Stimulated activated naive CD4-positive, alpha-beta T cell treated with Interleukin-2 at 50 U/mL for 16 hours (primary cell): ENCODE measurements around the gene ZFP2.
A peak's percentile ranks its signal among the peaks of the same experiment; 100 is the strongest.
"Not testable (repeated sequence)": the region's sequence is repeated elsewhere in the genome, so short reads cannot be mapped to it uniquely, and the experiment has no call there.

ENCODE experiments used
- DNase-seq: peaks from one replicate; lab custom pipeline; 2025; lab: John Stamatoyannopoulos, UW

The ZFP2 gene

GRCh38 chr5:178895615-178896571, at the start of gene ZFP2:
Gene ZFP2 (plus strand): TSS chr5:178895913. CDS start chr5:178931314, 35,401 bp downstream.
- no peak for DNase-seq

DNA sequence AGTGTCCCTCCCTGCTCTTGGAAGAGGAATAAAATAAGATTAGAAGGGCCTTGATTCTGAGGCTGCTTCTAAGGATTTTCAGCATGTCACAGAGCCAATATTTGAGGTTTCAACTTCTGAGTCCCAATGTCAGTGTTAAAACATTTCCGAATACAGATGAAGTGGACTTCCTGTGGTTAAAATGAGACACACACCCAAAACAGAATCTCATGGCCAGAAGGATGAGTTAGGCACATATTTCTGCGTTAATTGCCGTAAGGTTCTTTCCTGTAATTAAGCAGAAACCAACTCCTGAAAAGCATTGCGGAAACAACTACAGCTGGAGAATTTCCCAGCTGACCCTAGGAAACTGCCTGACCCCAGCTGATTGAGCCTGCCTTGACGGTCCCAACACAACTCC, 46.4 kb upstream of the ZFP2 start:
- DNase-seq, result no peak

DNA sequence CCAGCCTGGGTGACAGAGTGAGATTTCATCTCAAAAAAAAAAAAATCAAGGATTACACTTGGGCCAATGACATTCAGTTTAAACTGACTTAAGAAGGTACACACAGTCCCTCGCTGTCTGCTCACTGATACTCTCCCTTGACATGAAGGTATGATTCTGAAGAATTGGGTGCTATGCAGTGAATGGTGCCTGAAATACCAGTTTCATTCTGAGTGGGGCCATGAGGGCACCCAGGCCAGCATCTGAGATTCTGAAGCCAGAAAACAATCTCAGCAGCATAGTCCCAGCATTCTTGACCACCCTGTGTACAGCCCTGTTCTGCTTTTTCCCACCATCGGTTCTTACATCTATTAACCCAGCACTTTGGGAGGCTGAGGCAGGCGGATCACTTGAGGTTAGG, 43.8 kb upstream of the ZFP2 start:
- DNase-seq, result no peak

DNA sequence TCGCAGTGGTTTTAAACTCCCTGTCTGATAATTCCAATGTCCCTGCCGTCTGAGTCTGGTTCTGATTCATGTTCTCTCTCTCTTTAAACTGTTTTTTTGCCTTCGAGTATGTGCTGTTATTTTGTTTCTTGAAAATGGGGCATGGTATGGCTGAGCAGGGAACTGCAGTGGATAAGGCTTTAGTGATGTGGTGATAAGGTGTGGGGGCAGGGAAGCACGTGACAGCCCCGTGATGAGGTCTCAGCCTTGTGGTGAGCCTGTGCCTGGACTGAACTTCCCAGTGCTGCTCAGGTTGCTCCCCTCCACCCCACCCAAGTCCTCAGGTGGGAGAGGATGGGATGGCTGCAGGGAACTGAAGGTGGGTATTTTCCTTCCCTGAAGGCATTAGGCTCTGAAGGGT, 41.4 kb upstream of the ZFP2 start:
- no peak for DNase-seq

DNA sequence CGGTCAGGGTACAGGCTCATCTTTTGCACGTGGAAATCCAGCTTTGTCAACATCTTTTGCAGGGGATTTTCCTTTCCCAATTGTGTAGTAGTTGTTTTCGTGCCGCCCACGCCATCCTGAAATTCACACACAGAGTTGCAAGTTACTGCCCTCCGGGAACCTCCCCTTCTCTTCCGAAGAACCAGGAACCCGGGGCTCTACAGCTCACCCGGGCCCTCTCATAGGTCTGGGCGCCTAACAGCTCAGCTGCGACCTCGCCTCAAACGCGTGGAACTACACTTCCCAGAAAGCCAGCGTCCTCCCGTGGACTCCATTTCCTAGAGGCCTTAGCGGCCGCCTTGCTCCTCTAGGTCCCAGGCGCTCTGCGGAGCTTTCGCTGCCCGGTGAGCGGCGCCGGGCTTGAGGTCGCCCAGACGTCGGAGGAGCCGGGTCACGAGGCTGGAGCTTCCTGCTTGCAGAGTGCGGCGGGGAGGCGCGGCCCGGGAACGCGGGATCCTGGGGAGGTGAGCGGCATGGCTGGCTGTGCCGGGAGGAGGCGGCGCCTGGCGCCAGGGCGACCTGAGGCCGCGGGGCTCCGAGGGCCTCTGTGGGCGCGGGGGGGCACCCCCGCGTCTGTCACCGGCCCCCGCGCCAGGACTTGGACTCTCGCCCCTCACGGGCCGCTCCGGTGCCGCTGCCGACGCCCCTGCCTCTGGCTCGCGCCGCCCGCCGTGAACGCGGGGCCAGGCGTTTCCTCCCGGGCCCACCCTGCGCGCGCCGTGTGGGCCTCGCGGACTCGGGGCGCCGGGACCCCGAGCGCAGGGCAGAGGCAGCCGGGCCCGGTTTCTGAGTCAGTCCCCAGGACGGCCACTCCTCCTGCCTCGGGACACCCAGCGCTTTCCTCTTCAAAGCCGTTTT, 35.8 kb upstream of the ZFP2 start, which contains the start of gene ZNF354B:
Gene ZNF354B (plus strand): TSS at position 329 of the 897 bp plus-strand sequence. CDS start 1,095 bp downstream, outside the sequence.
- peak; percentile 82 for DNase-seq

DNA sequence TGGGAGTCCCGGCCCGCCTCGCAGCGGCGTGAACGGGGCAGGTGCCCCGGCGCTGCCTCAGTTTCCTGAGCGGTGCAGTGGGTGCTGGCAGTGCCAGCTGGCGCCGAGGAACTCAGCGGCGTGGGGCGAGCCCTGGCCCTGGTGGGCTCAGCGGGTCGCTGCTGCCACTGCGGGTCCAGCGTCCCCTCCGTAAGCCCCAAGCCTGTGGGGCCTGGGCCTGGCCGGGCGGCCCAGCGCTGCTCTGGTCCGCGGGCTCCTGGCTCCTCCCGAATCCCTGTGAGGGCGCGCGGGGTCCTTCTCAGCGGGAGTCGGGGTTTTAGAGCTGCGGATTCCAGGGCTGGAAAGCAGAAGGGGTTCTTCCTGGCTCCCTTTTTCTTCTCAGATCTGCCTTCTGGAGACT, 35.1 kb upstream of the ZFP2 start:
- DNase-seq, result not testable (repeated sequence)

- DNase-seq, result no peak
Observed at GRCh38 chr5:178861627-178862026, 34.1 kb upstream of the ZFP2 start.

- no peak for DNase-seq
Observed at GRCh38 chr5:178866946-178867345, 28.8 kb upstream of the ZFP2 start.

- no peak for DNase-seq
Observed at GRCh38 chr5:178869577-178869976, 26.1 kb upstream of the ZFP2 start.

GRCh38 chr5:178870411-178870810, 25.3 kb upstream of the ZFP2 start:
- no peak for DNase-seq

DNA sequence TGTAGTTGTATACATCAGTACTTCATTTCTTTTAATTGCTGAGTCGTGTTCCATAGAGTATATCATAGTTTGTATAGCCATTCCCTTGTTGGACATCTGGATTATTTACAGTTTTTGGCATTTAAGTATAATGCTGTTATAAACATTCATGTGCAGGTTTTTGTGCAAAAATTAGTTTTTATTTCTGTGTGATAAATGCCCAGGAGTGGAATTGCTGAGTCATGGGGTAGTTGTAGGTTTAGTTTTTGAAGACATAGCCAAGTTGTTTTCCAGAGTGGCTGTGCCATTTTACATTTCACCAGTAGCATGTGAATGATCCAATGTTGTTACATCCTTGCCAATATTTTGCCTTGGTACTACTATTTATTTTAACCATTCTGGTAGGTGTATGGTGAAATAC, 23.4 kb upstream of the ZFP2 start:
- DNase-seq, result no peak

DNA sequence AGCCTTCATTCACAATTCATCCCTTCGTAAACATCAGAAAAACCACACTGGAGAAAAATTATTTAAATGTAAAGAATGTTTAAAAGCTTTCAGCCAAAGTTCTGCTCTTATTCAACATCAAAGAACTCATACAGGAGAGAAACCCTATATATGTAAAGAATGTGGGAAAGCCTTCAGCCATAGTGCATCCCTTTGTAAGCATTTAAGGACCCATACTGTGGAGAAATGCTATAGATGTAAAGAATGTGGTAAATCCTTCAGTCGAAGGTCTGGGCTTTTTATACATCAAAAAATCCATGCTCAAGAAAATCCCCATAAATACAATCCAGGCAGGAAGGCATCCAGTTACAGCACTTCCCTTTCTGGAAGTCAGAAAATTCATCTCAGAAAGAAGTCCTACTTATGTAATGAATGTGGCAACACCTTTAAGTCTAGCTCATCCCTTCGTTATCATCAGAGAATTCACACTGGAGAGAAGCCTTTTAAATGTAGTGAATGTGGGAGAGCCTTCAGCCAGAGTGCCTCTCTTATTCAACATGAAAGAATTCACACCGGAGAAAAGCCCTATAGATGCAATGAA, 12.5 kb upstream of the ZFP2 start:
- not testable (repeated sequence) for DNase-seq

- no peak for DNase-seq
Observed at GRCh38 chr5:178883815-178884430, 11.8 kb upstream of the ZFP2 start.

- no peak for DNase-seq
Observed at GRCh38 chr5:178899289-178899688, 3.6 kb downstream of the ZFP2 start.

DNA sequence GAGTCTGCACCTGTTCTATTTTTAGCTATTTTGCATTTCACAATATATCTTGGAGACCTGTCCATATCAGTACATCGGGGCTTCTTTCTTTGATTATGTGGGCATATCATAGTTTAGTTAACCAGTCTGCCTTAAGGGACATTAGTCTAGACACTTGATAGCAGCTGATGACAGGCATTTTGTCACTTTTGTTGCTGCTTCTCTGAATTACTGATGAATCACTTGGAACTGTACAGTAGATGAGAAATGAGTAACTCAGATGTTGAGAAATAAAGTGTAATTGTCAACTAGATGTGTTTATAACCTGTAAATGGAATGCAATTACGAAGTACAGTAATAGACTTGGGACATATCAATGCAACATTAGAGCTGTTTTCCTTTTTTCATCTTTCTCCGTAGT, 7.1 kb downstream of the ZFP2 start:
- DNase-seq, result no peak

DNA sequence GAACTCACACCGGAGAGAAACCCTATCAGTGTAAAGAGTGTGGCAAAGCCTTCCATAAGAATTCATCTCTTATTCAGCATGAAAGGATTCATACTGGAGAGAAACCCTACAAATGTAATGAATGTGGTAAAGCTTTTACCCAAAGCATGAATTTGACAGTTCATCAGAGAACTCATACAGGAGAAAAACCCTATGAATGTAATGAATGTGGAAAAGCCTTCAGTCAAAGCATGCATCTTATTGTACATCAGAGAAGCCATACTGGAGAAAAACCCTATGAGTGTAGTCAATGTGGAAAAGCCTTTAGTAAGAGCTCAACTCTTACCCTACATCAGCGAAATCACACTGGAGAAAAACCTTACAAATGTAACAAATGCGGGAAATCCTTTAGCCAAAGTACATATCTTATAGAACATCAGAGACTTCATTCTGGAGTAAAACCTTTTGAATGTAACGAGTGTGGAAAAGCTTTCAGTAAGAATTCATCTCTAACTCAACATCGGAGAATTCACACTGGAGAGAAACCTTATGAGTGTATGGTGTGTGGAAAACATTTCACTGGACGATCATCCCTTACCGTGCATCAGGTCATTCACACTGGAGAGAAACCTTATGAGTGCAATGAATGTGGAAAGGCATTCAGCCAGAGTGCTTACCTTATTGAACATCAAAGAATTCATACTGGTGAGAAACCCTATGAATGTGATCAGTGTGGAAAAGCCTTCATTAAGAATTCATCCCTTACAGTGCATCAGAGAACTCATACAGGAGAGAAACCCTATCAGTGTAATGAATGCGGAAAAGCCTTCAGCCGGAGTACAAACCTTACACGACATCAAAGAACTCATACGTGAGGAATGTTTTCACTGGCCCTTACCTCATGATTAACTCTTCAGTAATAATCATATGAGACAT, 36.4 kb downstream of the ZFP2 start:
- DNase-seq, result no peak

DNA sequence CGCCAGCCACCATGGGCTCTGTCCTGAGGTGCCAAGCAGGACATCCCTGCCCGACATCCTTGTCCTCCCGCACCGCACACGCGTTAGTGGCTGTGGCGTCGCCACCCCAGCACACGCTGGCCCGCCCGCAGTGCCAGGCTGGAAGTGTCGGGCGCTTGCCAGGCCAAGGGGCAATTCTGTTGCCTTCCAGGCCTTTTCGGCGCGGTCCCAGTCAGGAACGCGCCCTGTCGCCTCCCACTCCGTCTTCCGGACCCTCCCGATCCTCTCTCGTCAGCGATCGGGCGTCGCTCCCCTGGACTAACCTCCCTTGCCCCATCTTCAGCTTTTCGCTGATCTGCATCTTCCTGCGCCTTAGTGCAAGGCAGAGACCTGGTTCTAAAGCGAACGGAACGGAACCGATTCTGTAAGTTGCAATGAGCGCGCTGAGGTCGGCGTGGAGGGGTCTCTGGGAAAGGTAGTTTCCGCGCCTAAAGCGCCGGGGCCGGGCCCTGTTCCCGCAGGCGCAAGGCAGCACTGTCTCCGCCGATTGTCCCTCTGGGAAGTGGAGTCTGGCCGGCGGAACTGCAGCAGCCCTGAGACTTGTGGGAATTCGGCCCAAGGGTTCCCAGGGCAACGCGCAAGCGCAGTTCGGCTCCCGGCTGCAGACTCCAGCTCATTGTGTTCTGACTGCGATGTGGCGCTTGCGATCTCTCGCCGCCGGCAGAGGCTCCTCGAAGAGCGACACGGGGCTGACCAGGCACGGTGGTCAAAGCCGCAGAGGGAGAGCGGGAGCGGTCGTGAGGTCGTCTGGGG, 45.1 kb downstream of the ZFP2 start, which contains the start of gene ZNF454:
Gene ZNF454 (plus strand): TSS at position 630 of the 792 bp plus-strand sequence. CDS start 1,594 bp downstream, outside the sequence.
- DNase-seq, result no peak

GRCh38 chr5:178941361-178941760, 45.6 kb downstream of the ZFP2 start:
- DNase-seq, result no peak

DNA sequence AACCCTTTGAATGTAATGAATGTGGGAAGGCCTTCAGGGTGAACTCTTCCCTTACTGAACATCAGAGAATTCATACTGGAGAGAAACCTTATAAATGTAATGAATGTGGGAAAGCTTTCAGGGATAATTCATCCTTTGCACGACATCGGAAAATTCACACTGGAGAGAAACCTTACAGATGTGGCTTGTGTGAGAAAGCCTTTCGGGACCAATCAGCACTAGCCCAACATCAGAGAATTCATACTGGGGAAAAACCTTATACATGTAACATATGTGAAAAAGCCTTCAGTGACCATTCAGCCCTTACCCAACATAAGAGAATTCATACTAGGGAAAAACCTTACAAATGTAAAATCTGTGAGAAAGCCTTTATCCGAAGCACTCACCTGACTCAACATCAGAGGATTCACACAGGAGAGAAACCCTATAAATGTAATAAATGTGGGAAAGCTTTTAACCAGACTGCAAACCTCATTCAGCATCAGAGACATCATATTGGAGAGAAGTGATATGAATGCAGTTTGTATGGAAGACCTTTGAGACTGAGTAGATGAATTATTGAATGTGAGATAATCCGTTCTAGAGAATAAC, 69.8 kb downstream of the ZFP2 start:
- DNase-seq, result no peak
